Tongue (tissue), 2 donors: ENCODE measurements around the gene SPATA13. TPM values are rescaled to one million over a fixed set of nuclear protein-coding genes. Genes with fewer than 3 reads are reported as not detected.
"Not testable (repeated sequence)": the region's sequence is repeated elsewhere in the genome, so short reads cannot be mapped to it uniquely, and the experiment has no call there.

Experiments
- DNase-seq: peaks from one replicate; pipeline ENCODE4 v3.0.0-alpha.2; 2015
- total RNA-seq: library from RNA; depleted of rRNA; stranded (reverse); fragments of >200 nt; gene quantifications from one replicate; pipeline ENCODE4 v1.2.3, GENCODE V29; 2014

SPATA13 gene
- total RNA-seq = 11.3 TPM

- DNase-seq = peak; percentile 96
Observed at GRCh38 chr13:24160458-24161009, at the start of gene SPATA13. Gene SPATA13, plus strand, starts transcription at chr13:24160720. Its CDS starts 62,210 bp downstream, at chr13:24222930.

- DNase-seq = no peak
Observed at GRCh38 chr13:24112791-24113190, 47.7 kb upstream of the SPATA13 start.

GRCh38 chr13:24115671-24116070 lies 44.8 kb upstream of the SPATA13 start:
- no peak for DNase-seq

DNA sequence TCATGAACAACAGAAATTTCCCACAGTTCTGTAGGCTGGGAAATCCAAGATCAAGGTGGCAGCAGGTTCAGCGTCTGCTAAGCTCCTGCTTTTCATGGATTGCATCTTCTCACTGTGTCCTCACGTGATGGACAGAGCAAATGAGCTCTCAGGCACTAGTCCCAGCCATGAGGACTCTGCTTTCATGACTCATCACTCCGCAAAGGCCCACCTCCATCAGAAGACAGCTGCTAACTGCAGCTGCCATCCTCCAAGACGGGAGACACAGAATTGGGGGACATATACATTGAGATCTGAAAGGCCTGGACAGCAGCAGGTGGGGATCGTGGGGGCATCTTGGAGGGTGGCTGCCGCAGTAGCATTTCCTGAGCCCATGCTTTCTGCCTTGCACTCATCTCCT lies 44.4 kb upstream of the SPATA13 start:
- peak; percentile 70 for DNase-seq

GRCh38 chr13:24118576-24118975 lies 41.9 kb upstream of the SPATA13 start:
- no peak for DNase-seq

DNA sequence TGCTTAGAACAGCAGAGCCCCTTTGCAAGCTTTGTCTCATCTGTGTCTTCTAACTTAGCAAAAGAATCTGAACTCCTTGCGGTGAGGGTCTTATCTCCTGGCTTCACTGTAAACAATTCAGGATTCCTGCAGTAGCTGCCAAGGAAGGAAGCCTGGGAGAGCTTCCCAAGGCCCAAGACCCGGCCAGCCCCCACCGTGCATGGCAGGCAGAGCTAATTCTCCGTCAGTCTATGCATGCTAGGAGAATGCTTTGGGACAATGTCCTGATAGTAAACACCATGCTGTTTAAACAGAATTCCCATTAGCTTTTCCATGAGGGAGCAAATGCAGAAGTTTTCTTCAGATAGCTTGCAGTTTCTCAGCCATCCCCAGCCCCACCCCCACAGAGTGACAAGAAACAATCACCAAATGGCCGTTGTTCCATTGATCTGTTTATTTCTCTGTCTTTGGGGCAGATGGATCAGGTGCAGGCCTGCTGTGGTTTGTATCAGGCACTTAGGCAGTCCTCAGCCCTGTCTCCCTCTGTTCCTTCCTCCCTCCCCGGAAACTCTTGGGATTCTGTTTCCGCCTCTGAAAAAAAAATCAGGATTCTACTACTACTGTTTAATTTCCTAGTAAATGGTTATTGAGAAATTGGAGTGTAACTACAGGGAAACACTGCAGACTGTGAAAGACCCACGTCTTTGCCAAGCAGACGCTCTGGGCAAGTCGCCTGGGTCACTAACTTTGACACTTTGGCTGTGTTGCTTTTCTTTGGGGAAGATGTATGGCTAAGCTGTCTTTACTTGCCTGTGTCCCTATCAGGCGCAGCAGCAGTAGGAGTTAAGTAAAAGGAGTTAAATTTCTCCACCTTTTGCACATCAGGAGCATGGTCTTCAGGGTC lies 40.7 kb upstream of the SPATA13 start:
- DNase-seq = no peak

GRCh38 chr13:24122045-24122444 lies 38.5 kb upstream of the SPATA13 start:
- DNase-seq = not testable (repeated sequence)

- DNase-seq = no peak
Observed at GRCh38 chr13:24122569-24122968, 38.0 kb upstream of the SPATA13 start.

DNA sequence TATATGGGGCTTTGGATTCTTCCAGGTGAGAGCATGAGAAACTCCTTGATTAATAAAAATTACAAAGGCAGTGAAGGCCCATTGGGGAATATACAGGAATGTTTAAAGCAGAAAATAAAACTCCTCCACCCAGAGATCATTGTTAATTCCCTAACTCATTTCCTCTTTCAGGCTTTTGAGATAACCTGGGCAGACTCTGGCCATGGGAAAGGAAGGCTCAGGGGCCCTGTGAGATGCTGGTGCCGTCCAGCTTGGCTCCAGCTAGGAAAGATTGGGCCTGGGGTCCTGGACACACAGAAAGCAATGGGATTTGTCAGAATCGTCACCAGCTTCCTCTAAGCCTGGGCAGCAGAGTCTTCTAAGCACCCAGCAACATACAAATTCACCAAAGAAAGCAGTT lies 36.8 kb upstream of the SPATA13 start:
- DNase-seq = no peak

DNA sequence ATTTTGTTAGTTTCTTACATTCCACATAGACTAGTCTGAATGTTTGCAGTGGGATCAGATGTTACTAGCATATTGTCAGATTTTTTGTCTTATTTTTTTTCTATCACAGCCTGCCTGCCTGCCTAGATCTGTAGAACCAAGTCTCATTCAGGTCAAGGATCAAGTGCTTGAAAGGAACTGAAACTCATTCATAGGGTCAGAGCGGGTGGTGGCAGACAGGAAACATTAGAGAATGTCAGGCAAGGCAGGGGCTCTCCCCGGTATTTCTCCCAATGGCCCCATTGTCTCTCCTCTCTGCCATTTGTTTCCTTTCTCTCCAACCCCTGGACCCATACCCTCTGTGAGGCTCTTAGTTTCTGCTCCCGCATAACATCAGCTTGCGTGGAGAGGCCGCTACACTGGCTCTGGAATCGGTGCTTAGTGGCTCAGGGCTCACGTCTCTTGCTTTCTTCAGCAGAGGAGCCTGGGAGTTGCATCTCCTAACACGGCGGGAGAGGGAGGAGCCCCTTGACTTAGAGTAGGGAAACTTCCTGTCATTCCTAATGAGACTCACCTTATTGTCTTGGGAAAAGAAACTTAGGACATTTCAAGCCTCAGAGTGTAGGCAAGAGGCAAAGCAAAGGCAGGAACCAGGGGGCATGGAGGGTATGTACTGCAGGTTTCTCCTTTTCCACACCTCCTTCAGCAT lies 35.6 kb upstream of the SPATA13 start:
- no peak for DNase-seq

- DNase-seq = no peak
Observed at GRCh38 chr13:24127116-24127631, 33.3 kb upstream of the SPATA13 start.

DNA sequence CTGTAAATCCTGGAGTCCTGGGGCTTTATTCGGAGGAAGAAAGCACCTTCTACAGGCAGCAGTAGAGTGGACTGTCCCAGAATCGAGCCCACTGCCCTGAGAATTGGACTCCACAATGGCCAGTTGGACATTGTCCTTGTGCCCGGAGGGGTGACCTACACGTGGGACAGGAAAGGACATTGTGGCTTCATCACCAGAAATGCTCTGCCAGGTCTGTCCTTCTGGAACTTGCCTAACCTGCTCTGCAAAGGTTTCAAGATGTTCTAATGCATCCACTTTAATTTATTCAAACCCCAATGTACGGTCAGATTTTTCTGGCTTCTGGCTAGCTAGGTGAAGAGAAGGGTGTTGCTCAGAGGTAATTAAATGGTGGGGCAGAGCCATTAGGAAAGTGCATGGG lies 32.4 kb upstream of the SPATA13 start:
- DNase-seq = no peak

DNA sequence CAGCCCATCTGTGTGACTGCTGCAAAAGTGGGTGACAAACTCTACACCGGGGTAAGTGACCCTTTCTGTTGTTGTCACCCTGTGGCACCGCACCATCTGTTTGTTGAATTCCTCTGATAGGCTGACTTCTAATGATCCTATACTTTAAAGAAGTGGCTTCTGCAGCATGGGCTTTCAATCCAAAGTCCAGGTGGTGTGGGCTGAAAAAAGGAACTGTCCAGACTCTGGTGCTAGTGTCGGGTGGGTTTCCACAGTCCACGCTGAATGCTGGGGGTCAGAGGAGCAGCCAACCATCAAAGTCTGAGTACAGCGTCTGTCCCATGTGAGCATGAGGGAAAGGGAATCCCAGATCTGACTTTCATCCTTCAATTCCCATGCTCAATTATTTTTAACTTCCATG lies 31.6 kb upstream of the SPATA13 start:
- no peak for DNase-seq

DNA sequence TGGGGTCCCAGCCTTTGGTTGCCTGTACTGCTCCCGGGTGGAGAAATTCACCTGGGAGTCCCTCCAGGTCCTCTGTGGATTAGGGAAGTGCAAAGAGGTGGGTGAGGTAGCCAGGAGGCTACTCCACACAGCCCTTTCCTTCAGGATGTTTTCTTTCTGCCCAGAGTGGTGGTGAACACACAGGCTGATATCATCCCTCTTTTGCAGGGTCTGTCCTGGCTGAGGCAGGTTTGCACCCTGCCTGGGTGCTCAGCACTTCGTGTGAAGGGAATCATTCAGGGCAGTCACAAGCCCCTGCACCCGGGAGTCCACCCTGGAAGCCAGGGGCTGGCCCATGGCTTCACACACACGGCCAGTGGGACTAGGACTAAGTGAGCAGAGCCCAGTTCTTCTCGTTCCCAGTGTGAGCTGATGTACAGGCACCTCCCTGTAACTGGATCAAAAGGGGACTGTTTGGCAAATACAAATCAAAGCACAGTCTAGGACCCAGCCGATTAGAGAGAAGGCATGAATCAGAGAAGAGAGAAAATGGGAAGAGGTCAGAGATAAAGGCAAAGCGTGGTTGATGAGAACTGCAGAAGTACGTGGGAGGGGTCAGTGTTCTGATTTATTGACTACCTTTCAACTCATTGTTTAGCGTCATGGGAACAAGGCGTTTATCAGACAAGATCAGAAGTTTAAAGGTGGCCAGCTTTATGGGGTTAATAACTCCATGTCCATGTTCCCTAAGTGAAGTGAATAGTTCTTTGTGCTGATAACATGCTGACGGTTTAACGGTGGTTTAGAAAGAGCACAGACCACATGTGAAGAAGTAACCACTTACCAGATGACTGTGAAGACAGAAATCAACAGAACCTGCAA lies 30.4 kb upstream of the SPATA13 start:
- no peak for DNase-seq

- no peak for DNase-seq
Observed at GRCh38 chr13:24131749-24132148, 28.8 kb upstream of the SPATA13 start.

GRCh38 chr13:24133021-24133795 lies 27.3 kb upstream of the SPATA13 start:
- DNase-seq = no peak

DNA sequence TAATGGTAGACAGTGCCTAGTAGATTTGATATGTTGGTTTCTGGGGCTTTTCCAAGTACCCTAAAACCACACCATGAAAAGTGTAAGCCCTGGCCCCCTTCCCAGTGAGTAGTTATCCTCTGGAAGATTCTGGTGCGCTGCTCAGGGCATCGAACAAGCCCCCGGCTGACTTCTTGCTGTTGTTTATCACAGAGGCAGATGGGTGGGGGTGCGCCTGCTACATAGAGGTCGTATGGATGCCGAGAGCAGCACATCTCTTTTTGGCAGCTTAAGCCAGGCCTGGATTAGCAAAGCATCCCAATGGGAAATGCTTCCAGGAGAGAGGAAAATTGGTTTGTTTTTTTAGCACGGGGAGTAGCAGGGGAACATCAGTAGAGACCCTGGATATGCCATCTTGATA lies 26.3 kb upstream of the SPATA13 start:
- DNase-seq = peak; percentile 15

DNA sequence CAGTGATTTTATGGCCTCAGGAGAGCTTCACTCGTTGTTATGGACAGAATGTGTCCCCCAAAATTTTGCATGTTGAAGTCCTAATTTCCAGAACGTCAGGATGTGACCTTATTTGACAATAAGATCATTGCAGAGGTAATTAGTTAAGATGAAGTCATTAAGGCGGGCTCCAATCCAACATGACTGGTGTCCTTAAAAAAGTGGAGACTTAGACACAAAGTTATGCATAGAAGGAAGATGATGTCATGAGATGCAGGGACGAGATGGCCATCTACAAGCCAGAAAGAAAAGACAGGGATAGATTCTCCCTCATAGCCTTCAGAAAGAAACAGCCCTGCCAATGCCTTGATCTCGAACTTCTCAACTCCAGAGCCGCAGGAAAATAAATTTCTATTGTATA lies 25.8 kb upstream of the SPATA13 start:
- no peak for DNase-seq

GRCh38 chr13:24135674-24136300 lies 24.7 kb upstream of the SPATA13 start:
- no peak for DNase-seq

GRCh38 chr13:24138911-24139310 lies 21.6 kb upstream of the SPATA13 start:
- DNase-seq = no peak
